Activated naive CD8-positive, alpha-beta T cell (primary cell): ENCODE data around the gene PIEZO1.

Experiments
- H3K27ac Mint-ChIP-seq: one replicate; pipeline ENCODE4 v1.8.0; 2021; ENCODE audit warnings: mixed read lengths
- H3K27me3 Mint-ChIP-seq: one replicate; pipeline ENCODE4 v1.8.0; 2021; ENCODE audit warnings: mixed read lengths
- H3K36me3 Mint-ChIP-seq: one replicate; pipeline ENCODE4 v1.8.0; 2021; ENCODE audit warnings: mixed read lengths
- H3K4me1 Mint-ChIP-seq: one replicate; pipeline ENCODE4 v1.8.0; 2021; ENCODE audit warnings: low read depth, mixed read lengths
- H3K4me3 Mint-ChIP-seq: one replicate; pipeline ENCODE4 v1.8.0; 2021; ENCODE audit warnings: mild to moderate bottlenecking, mixed read lengths
- H3K9me3 Mint-ChIP-seq: one replicate; pipeline ENCODE4 v1.8.0; 2021; ENCODE audit warnings: low read depth, mixed read lengths

Gene PIEZO1

DNA sequence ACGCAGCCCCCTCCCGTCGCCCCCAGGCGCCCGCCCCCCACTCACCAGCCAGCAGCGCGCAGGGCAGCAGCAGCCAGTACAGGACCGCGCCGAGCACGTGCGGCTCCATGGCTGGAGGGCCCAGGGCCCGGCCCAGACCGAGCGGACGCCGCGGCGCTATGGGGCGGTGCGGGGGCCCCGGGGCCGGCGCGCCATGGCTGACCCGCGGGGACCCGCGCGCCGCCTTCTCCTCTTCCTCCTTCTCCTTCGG is 239 bp downstream of the PIEZO1 start:
- Mint-ChIP-seq H3K4me3 (no peak overlapping the region), H3K27me3 (no peaks in the 10 kb centered on the region), H3K9me3 (no peaks in the 10 kb centered on the region), H3K4me1 (peaks cover 44% of the 10 kb centered on the region), H3K27ac (no peak overlapping the region), H3K36me3 (no peaks in the 10 kb centered on the region)

GRCh38 chr16:88784074-88784855 is 755 bp downstream of the PIEZO1 start:
- H3K27me3 Mint-ChIP-seq = no peaks in the 10 kb centered on the region

DNA sequence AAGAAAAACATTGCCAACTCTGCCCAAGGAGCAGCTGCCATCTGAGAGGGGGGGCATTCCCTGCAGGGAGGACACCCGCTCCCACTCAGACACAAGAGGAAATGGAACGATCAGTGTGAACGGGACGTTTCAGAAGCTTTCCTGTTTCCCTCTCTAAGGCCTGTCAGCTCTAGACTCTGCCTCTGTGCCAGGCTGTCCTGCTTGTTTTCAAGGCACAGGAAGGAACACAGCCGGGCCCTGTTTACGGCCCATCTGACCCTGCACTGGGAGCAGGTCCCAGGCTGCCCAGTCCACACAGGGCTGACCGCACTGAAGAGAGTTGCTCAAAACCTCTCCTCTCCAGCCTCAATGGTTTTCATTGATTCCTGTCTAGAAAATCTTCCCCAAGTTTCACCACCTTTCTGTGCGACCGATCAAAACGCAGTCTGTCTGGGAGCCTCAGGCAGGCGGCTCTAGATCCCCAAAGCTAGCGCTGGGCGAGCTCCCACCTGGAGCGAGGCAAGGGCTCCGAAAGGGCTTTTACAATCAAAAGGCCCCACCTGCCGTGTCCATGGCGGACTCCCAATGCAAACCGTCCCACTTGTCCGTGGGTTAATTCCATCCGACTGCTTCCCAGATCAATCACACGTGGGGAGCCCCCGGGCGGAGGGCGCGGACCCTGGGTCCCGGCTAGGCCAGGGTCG is 1.5 kb downstream of the PIEZO1 start:
- no peaks in the 10 kb centered on the region for H3K27me3 Mint-ChIP-seq
- H3K27ac Mint-ChIP-seq = peak overlapping the region; percentile 88
- H3K4me1 Mint-ChIP-seq = peaks cover 41% of the 10 kb centered on the region
- no peaks in the 10 kb centered on the region for H3K36me3 Mint-ChIP-seq
- H3K4me3 Mint-ChIP-seq = peak overlapping the region; percentile 79
- no peaks in the 10 kb centered on the region for H3K9me3 Mint-ChIP-seq

More at GRCh38 chr16:88784074-88784855, 755 bp downstream of the PIEZO1 start:
- Mint-ChIP-seq H3K4me1 (peaks cover 41% of the 10 kb centered on the region), H3K36me3 (no peaks in the 10 kb centered on the region), H3K4me3 (peak overlapping the region; percentile 84), H3K9me3 (no peaks in the 10 kb centered on the region), H3K27ac (no peak overlapping the region)

DNA sequence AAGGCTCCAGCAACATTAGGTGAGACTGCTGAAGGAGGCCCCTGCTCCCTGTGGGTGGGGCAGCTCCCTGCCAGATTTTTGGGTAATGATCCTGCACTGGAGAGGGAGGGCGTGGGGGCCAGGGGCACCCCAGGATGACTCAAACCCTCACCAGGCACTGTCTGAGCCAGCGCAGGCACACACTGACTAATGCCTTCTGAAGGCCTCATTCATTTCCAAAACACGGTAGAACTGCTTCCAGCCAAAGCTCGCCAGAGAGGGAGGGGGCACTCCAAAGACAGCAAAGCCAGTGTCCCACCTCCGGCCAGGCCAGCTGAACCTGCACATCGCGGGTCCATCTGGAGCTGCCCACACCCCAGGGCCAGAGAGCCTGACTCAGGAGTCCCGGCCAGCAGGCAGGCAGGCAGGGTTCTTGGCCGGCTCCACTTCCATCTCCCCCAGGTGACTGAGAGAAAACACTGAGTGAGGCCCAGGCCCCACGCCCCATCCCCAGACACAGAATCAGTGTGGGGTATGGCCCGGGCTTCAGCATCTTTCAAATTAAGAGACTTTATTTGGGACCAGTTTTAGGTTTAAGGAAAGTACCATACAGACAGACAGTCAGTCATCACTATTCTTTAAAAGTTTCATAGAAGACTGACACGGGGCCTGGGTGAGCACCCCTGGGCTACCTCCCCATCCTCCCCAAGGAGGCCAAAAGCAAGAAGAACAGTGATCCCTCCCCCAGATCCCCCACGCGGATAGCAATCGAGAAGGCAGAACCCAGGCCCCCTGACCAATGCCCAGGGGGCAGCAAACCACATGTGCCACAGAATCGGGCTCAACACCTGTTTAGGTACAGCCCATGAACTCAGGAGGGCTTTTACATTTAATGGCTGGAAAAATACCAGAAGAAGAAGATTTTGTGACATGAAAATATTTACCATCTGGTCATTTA is 2.3 kb downstream of the PIEZO1 start:
- peaks cover 42% of the 10 kb centered on the region for H3K4me1 Mint-ChIP-seq
- H3K27me3 Mint-ChIP-seq = no peaks in the 10 kb centered on the region
- peak overlapping the region; percentile 79 for H3K4me3 Mint-ChIP-seq
- H3K27ac Mint-ChIP-seq = peak overlapping the region; percentile 88
- H3K36me3 Mint-ChIP-seq = no peaks in the 10 kb centered on the region
- no peaks in the 10 kb centered on the region for H3K9me3 Mint-ChIP-seq

DNA sequence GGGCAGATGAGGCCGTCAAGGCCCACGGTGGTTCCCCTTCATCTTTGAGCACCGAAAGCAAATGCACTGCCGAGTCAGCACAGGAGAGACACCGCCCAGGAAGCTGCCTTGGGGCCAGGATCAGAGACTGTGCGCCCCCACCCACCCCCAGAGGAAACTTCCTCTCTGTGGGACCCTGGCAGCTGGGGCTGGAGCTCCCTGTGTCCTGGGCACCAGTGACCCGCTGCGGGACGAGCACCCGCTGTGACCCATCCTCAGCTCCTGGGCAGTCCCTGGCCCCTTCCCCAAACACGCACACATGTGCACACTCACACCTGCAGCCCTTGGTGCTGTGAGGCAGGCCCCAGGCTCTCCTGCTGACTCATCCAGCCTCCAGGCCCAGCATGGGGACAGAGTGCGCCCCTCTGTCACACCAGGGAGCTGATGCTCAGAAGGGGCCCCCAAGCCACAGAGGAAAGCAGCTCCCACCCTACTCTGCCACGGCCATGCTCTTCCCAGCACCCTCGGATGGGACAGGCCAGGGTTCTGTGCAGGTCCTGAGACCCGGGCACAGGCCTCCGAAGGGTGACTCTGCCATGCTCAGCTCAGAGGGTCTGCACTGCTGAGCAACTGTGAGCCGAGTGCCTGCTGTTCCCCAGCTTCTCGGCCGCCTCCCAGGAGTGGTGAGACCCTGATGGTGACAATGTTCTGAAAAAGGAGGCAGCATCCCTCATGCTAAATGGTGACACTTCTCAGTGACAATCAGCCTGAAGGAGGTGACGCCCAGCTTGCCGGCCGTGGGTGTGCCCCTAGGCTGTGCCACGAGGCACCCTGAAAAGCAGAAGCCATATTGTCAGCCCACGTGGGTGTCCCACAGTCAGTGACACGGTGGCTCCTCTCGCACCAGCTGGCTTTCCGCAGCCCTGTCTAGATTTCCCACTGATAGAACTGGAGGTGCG is 3.6 kb downstream of the PIEZO1 start:
- H3K27me3 Mint-ChIP-seq = no peaks in the 10 kb centered on the region
- peaks cover 42% of the 10 kb centered on the region for H3K4me1 Mint-ChIP-seq
- no peaks in the 10 kb centered on the region for H3K36me3 Mint-ChIP-seq
- H3K4me3 Mint-ChIP-seq = peak overlapping the region; percentile 79
- H3K27ac Mint-ChIP-seq = peak overlapping the region; percentile 88
- H3K9me3 Mint-ChIP-seq = no peaks in the 10 kb centered on the region

DNA sequence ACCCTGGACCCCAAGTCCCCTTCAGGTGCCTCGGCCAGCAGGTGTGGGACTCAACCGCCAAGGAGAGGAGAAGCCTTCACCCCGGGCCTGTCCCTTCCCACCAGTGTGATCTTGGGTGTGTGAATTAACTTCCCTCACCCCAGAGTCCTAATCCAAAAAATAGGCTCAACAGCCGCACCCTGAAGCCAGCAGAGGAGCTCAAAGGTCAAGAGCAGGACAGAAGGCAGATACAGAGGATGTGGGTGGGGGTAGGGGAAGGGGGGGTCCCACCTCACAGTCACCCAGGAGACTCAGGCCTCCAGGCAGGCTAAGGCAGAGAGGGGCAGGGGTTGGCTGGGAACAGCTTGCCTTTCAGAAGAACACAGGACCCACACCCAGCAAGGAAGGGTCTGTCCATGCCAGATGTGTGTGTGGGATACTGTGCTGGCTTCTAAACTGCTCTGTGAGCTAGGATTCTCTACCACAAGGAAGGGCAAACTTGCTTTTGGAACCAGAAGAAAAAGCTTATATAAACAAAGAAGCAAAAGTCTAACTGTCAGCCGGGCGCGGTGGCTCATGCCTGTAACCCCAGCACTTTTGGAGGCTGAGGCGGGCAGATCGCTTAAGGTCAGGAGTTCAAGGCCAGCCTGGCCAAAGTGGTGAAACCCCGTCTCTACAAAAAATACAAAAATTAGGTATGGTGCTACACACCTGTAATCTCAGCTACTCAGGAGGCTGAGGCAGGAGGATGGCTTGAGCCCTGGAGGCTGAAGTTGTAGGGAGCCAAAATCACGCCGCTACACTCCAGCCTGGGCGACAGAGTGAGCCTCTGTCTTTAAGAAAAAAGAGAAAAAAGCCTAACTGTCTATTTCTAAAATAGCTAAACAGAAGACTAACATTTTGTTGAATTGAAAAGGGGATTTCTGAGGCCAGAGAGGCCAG is 4.6 kb downstream of the PIEZO1 start:
- Mint-ChIP-seq H3K27ac (peak overlapping the region; percentile 88), H3K27me3 (no peaks in the 10 kb centered on the region), H3K4me1 (peaks cover 42% of the 10 kb centered on the region), H3K9me3 (no peaks in the 10 kb centered on the region), H3K36me3 (no peaks in the 10 kb centered on the region), H3K4me3 (peak overlapping the region; percentile 79)

DNA sequence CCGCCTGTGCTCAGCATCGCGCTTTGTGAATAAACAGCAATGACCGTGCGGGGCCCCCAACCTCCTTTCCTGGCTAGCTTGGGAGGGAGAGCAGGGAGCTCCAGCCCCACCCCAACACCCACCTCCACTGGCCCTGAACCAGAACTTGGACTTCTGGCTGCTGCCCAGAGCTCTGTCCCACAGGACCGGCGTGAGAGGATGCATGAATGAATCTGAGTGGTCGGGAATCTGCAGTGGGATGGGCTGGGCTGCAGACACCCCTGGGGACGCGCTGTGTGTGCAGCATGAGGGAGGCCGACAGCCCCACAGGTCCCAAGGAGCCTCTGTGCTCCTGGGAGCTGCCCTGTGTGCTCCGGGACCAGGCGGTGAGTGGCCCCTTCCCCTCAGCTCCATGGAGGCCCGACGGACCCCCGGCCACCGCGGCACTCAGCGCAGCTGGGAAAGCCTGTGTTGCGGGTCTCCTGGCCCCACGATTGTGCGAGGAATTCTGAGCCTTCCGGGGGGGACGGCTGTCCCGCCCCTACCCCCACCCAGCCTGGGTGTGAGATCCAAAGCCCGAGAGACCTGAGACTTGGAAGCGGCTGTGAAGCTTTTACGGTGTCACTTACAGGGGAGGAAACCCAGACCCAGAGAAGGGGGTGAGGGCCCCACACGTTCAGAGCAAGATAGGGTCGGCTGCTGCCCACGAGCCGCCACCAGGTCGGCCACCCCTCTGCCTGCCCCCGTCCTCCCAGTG is 5.4 kb downstream of the PIEZO1 start:
- no peaks in the 10 kb centered on the region for H3K27me3 Mint-ChIP-seq
- peak overlapping the region; percentile 16 for H3K27ac Mint-ChIP-seq
- no peak overlapping the region for H3K4me3 Mint-ChIP-seq
- H3K4me1 Mint-ChIP-seq = peaks cover 42% of the 10 kb centered on the region
- H3K36me3 Mint-ChIP-seq = no peaks in the 10 kb centered on the region
- H3K9me3 Mint-ChIP-seq = no peaks in the 10 kb centered on the region

- H3K4me3 Mint-ChIP-seq = no peak overlapping the region
- H3K9me3 Mint-ChIP-seq = no peaks in the 10 kb centered on the region
- H3K27me3 Mint-ChIP-seq = no peaks in the 10 kb centered on the region
- H3K36me3 Mint-ChIP-seq = no peaks in the 10 kb centered on the region
- H3K27ac Mint-ChIP-seq = no peak overlapping the region
- H3K4me1 Mint-ChIP-seq = peaks cover 44% of the 10 kb centered on the region
Measured at GRCh38 chr16:88778541-88779065, 6.4 kb downstream of the PIEZO1 start.

DNA sequence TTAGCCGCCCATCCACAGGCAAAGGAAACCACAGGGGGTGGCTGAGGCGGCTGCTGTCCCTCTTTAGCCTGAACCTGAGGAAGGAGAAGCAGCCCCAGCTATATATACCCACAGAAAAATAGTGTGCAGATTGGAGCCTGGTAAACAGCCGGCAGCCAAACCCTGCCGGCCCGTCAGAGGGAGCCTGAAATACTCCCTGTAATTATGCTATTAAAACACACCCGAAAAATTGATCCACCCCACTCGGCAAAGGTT is 6.8 kb downstream of the PIEZO1 start:
- H3K4me3 Mint-ChIP-seq = no peak overlapping the region
- H3K27ac Mint-ChIP-seq = no peak overlapping the region
- peaks cover 40% of the 10 kb centered on the region for H3K4me1 Mint-ChIP-seq
- H3K9me3 Mint-ChIP-seq = no peaks in the 10 kb centered on the region
- H3K27me3 Mint-ChIP-seq = no peaks in the 10 kb centered on the region
- H3K36me3 Mint-ChIP-seq = no peaks in the 10 kb centered on the region

DNA sequence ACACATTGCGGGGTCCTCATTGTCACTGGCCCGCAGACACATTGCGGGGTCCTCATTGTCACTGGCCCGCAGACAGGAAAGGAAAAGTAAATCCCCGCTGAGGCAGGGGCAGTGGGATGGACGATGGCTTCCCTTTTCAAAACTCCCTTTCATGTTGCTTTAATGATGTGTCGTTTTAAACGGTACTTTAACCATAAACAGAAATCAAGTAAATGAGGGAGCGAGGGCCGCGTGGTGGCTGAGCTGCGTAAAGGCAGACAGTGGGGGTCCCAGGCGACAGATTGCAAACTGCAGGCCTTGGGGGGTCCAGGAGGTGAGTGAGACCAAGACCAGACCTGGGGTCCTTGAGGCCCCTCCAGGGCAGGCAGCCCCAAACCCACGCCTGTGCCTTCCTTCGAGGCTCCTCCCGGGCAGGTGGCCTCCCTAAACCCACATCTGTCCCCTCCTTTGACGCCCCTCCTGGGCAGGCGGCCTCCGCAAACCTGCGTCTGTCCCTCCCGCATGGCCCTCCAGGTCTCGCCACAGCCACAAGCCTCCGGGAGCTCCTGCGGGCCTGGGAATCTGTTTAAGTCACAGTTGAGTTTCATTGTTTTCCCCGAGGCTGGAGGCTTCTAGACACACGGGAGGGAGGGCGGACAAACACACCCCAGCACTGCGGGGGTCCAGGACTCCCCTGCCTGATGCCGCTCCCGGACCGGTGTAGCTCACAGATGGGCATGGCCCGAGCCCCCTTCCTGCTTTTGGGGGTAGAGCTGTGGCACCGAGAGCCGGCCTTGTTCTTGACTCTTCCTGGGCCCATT is 7.3 kb downstream of the PIEZO1 start:
- Mint-ChIP-seq H3K9me3 (no peaks in the 10 kb centered on the region), H3K27me3 (no peaks in the 10 kb centered on the region), H3K36me3 (no peaks in the 10 kb centered on the region), H3K4me1 (peaks cover 34% of the 10 kb centered on the region), H3K4me3 (no peak overlapping the region), H3K27ac (no peak overlapping the region)

DNA sequence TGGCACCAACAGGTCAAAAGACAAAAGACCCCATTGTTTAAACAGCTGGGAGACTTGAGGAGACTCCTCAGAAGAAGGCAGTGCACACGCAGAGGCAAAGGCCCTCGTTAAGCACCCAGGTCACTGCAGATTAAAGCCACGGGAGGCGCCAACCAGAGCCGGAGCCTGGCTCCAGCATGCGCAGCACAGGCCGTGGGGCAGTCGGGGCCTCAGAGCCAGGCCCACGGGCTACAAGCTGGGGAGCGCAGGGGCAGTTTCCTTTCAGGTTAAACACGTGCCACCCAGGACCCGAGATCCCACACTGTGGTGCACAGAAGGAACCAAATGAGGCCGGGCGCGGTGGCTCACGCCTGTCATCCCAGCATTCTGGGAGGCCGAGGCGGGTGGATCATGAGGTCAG is 9.2 kb downstream of the PIEZO1 start:
- Mint-ChIP-seq H3K9me3 (no peaks in the 10 kb centered on the region), H3K4me3 (no peak overlapping the region), H3K27me3 (no peaks in the 10 kb centered on the region), H3K27ac (no peak overlapping the region), H3K36me3 (no peaks in the 10 kb centered on the region), H3K4me1 (peaks cover 20% of the 10 kb centered on the region)

DNA sequence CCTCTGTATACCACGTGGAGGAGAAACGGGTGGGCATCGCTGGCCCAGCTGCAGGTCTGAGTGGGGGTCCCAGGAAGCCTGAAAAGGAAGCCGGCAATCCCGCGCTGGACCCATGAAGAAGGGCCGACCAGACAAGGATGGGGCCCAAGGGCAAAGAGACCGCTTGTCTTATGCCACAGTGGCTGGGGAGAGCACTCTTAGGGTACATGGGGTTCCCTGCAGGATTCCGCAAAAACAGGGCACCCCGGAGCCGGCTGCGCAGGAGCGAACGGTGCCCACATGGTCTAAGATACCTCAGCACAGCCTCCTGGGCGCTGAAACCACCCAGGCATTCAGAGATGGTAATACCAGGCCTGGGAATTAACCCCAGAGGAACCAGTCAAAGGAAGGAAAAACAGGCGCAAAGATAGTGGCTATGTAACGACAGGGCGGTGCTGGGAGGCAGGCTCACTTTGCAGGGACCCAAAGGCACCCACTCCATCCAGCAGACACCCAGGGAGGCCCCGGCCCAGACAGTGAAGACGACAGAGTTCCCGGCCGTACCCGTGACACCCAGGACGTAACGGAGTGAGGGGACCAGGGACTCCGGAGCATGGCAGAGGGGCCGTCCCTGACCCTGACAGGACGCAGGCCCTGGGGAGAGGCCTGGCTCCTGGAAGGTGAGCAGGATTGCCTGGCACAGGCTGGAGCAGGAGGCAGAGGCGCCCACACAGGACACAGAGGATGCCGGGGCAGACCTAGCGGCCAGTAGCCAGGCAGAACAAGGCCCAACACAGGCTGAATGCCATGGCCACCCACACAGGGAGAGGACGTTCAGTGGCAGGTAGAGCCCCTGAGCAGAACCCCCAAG is 10.3 kb downstream of the PIEZO1 start:
- no peaks in the 10 kb centered on the region for H3K27me3 Mint-ChIP-seq
- no peaks in the 10 kb centered on the region for H3K9me3 Mint-ChIP-seq
- peaks cover 11% of the 10 kb centered on the region for H3K4me1 Mint-ChIP-seq
- no peak overlapping the region for H3K27ac Mint-ChIP-seq
- no peaks in the 10 kb centered on the region for H3K36me3 Mint-ChIP-seq
- H3K4me3 Mint-ChIP-seq = no peak overlapping the region
